Ovary (tissue), 1 donor: ENCODE results near the gene TMUB2.

Source experiments
- EP300 ChIP-seq: sonication (generic); formaldehyde crosslinking; IDR thresholded peaks from one replicate; pipeline ENCODE4 v1.6.1; 2017; ENCODE audit warnings: antibody characterized with exemption
- POLR2A ChIP-seq: fragments of 450-650 bp; IDR thresholded peaks from one replicate; pipeline ENCODE4 v1.6.1; 2017; ENCODE audit warnings: antibody characterized with exemption, mild to moderate bottlenecking, moderate library complexity

- TF ChIP-seq POLR2A (no peak), EP300 (no peak)
Measured at GRCh38 chr17:44164476-44164875, 22.3 kb upstream of the TMUB2 start.
